H1 (cell line): ENCODE results near the gene HTR4. TPM values are rescaled to one million over a fixed set of nuclear protein-coding genes. Genes with fewer than 3 reads are reported as not detected.

Experiments used
- CTCF ChIA-PET: fragments of 300-600 bp; sonication (Branson Sonifier 250); formaldehyde crosslinking; loops from one replicate; lab custom pipeline; 2021; ENCODE audit not compliant: partially characterized antibody; lab: Charles Lee
- POLR2A ChIA-PET: fragments of 300-600 bp; sonication (Branson Sonifier 250); formaldehyde crosslinking; loops from one replicate; lab custom pipeline; 2021; ENCODE audit warnings: inconsistent platforms; ENCODE audit not compliant: partially characterized antibody; lab: Charles Lee
- DNase-seq, 2 experiments: peaks; one replicate each; pipeline versions ENCODE4 v3.0.0 to v3.0.0-alpha.2; 2010 to 2022; ENCODE audit warnings: low spot score in 2 of 2, low read depth in 1 of 2, mixed read lengths in 1 of 2
- FAIRE-seq: peaks from 2 replicates; lab custom pipeline; 2011; peaks lifted over from hg19 to GRCh38; lab: Jason Lieb, UNC
- H2AFZ ChIP-seq: 2 replicates; pipeline ENCODE4 v1.8.1; 2012; ENCODE audit warnings: low read length, inconsistent platforms
- H2AK5ac ChIP-seq: 2 replicates; pipeline ENCODE4 v1.6.1; 2013; ENCODE audit warnings: low read depth, low read length
- H2BK120ac ChIP-seq: replicated peaks from 2 replicates; pipeline ENCODE3; 2013; ENCODE audit warnings: low read depth, low read length, inconsistent platforms
- H2BK12ac ChIP-seq: 2 replicates; pipeline ENCODE4 v1.6.1; 2013; ENCODE audit warnings: low read depth, low read length
- H2BK15ac ChIP-seq: 2 replicates; pipeline ENCODE4 v1.6.1; 2013; ENCODE audit warnings: low read length
- H2BK20ac ChIP-seq: 2 replicates; pipeline ENCODE4 v1.6.1; 2013; ENCODE audit warnings: low read length
- H2BK5ac ChIP-seq: 2 replicates; pipeline ENCODE4 v1.6.1; 2013; ENCODE audit warnings: low read depth, low read length
- H3K14ac ChIP-seq: 2 replicates; pipeline ENCODE4 v1.6.1; 2013; ENCODE audit warnings: inconsistent platforms; ENCODE audit not compliant: insufficient read length
- H3K18ac ChIP-seq: 2 replicates; pipeline ENCODE4 v1.6.1; 2013; ENCODE audit warnings: low read length; ENCODE audit errors: extremely low read depth
- H3K23ac ChIP-seq: 2 replicates; pipeline ENCODE4 v1.6.1; 2013; ENCODE audit warnings: inconsistent platforms; ENCODE audit not compliant: insufficient read length
- H3K23me2 ChIP-seq: 2 replicates; pipeline ENCODE4 v1.6.1; 2013; ENCODE audit warnings: low read depth, low read length
- H3K27ac ChIP-seq: 2 replicates; pipeline ENCODE4 v1.6.1; 2011; ENCODE audit warnings: low read depth, low read length, inconsistent platforms
- H3K27me3 ChIP-seq, 4 experiments: replicated peaks in 1 of 4; 1 replicate in 1 of 4; 2 replicates in 3 of 4; pipeline versions ENCODE4 v1.6.1 to v1.8.1; 2011 to 2013; ENCODE audit warnings: low read length in 3 of 4, mild to moderate bottlenecking in 3 of 4, inconsistent platforms in 2 of 4, mixed read lengths in 2 of 4, moderate library complexity in 1 of 4; ENCODE audit not compliant: control insufficient read depth in 3 of 4, insufficient read depth in 3 of 4; ENCODE audit errors: extremely low read depth in 1 of 4
- H3K36me3 ChIP-seq, 4 experiments: 2 replicates each; pipeline versions ENCODE4 v1.6.1 to v1.8.1; 2011 to 2013; ENCODE audit warnings: mild to moderate bottlenecking in 4 of 4, low read length in 3 of 4, moderate library complexity in 2 of 4, control low read depth in 1 of 4, inconsistent platforms in 1 of 4; ENCODE audit not compliant: insufficient read depth in 4 of 4, control insufficient read depth in 2 of 4
- H3K4ac ChIP-seq: replicated peaks from 2 replicates; pipeline ENCODE3; 2013; ENCODE audit warnings: low read length, low read depth, mixed read lengths, inconsistent platforms; ENCODE audit not compliant: insufficient read length
- H3K4me1 ChIP-seq, 4 experiments: replicated peaks in 1 of 4; 1 replicate in 1 of 4; 2 replicates in 3 of 4; pipeline versions ENCODE4 v1.6.1 to v1.8.1; 2011 to 2013; ENCODE audit warnings: low read length in 3 of 4, inconsistent platforms in 2 of 4, mixed read lengths in 1 of 4; ENCODE audit not compliant: insufficient read depth in 4 of 4, control insufficient read depth in 3 of 4
- H3K4me2 ChIP-seq, 2 experiments: 2 replicates each; pipeline versions ENCODE4 v1.6.1 to v1.8.1; 2011 to 2013; ENCODE audit warnings: low read depth in 2 of 2, low read length in 2 of 2, control low read depth in 1 of 2, inconsistent platforms in 1 of 2, mild to moderate bottlenecking in 1 of 2; ENCODE audit not compliant: insufficient read depth in 1 of 2
- H3K4me3 ChIP-seq, 4 experiments: fragments of 200-600, 300-600 bp in 1 of 4; sonication (generic), shearing (Covaris generic), sonication (Bioruptor Twin) in 1 of 4; 2 replicates each; pipeline versions ENCODE4 v1.5.1 to v1.8.1; 2011 to 2016; ENCODE audit warnings: low read length in 4 of 4, low read depth in 3 of 4, control low read depth in 2 of 4, inconsistent platforms in 2 of 4, mild to moderate bottlenecking in 2 of 4, mixed read lengths in 1 of 4, moderate library complexity in 1 of 4; ENCODE audit not compliant: insufficient read depth in 2 of 4; ENCODE audit errors: extremely low read depth in 1 of 4
- H3K56ac ChIP-seq: replicated peaks from 2 replicates; pipeline ENCODE3; 2013; ENCODE audit warnings: low read depth, mild to moderate bottlenecking, mixed read lengths, low read length, inconsistent platforms; ENCODE audit not compliant: insufficient read length
- H3K79me1 ChIP-seq: 2 replicates; pipeline ENCODE4 v1.6.1; 2013; ENCODE audit warnings: low read depth, low read length, control low read depth
- H3K79me2 ChIP-seq, 2 experiments: 2 replicates each; pipeline versions ENCODE4 v1.6.1 to v1.8.1; 2012 to 2013; ENCODE audit warnings: low read length in 2 of 2, mild to moderate bottlenecking in 2 of 2, inconsistent platforms in 1 of 2; ENCODE audit not compliant: insufficient read depth in 2 of 2, control insufficient read depth in 1 of 2
- H3K9ac ChIP-seq, 4 experiments: replicated peaks in 1 of 4; 1 replicate in 1 of 4; 2 replicates in 3 of 4; pipeline versions ENCODE4 v1.6.1 to v1.8.1; 2011 to 2013; ENCODE audit warnings: low read depth in 3 of 4, low read length in 3 of 4, control low read depth in 2 of 4, mild to moderate bottlenecking in 2 of 4, moderate library complexity in 2 of 4, inconsistent platforms in 1 of 4; ENCODE audit errors: extremely low read depth in 1 of 4
- H3K9me3 ChIP-seq, 2 experiments: 2 replicates each; pipeline versions ENCODE4 v1.6.1 to v1.8.1; 2012 to 2013; ENCODE audit warnings: mild to moderate bottlenecking in 2 of 2, moderate library complexity in 2 of 2, control low read depth in 1 of 2, inconsistent platforms in 1 of 2, low read depth in 1 of 2, low read length in 1 of 2, mixed read lengths in 1 of 2; ENCODE audit not compliant: insufficient read depth in 2 of 2
- H4K20me1 ChIP-seq, 2 experiments: replicated peaks in 1 of 2; 2 replicates each; pipeline versions ENCODE3 to v1.8.1; 2011 to 2013; ENCODE audit warnings: inconsistent platforms in 2 of 2, low read length in 2 of 2, mild to moderate bottlenecking in 1 of 2; ENCODE audit not compliant: insufficient read depth in 2 of 2, control insufficient read depth in 1 of 2
- H4K5ac ChIP-seq: 2 replicates; pipeline ENCODE4 v1.6.1; 2013; ENCODE audit warnings: low read length, low read depth, mixed read lengths, inconsistent platforms; ENCODE audit not compliant: insufficient read length
- H4K8ac ChIP-seq: 2 replicates; pipeline ENCODE4 v1.8.0; 2013; ENCODE audit warnings: mild to moderate bottlenecking, moderate library complexity, low read length, inconsistent platforms; ENCODE audit not compliant: insufficient read depth; ENCODE audit errors: extremely low read depth
- H4K91ac ChIP-seq: replicated peaks from 2 replicates; pipeline ENCODE3; 2013; ENCODE audit warnings: low read length, mixed read lengths, inconsistent platforms; ENCODE audit not compliant: insufficient read length
- BRCA1 ChIP-seq: IDR thresholded peaks from 2 replicates; pipeline ENCODE4 v1.6.1; 2012; ENCODE audit warnings: low read depth, low read length, improper control_type of control experiment
- JUN ChIP-seq: IDR thresholded peaks from 2 replicates; pipeline ENCODE4 v1.6.1; 2011; ENCODE audit warnings: low read depth, mild to moderate bottlenecking, improper control_type of control experiment, low read length
- JUND ChIP-seq: IDR thresholded peaks from 2 replicates; pipeline ENCODE4 v1.6.1; 2011; ENCODE audit warnings: mild to moderate bottlenecking, improper control_type of control experiment, low read length
- KDM1A ChIP-seq: fragments of 200-600, 300-600 bp; sonication (generic); IDR thresholded peaks from 2 replicates; pipeline ENCODE4 v1.7.1; 2016; ENCODE audit warnings: mild to moderate bottlenecking, low read length, borderline replicate concordance
- POLR2A ChIP-seq, 2 experiments: IDR thresholded peaks; 1 replicate in 1 of 2; 2 replicates in 1 of 2; pipeline ENCODE4 v1.6.1; 2011; ENCODE audit warnings: low read depth in 2 of 2, low read length in 2 of 2, mild to moderate bottlenecking in 2 of 2; ENCODE audit errors: control extremely low read depth in 1 of 2
- POLR2AphosphoS5 ChIP-seq: IDR thresholded peaks from 2 replicates; pipeline ENCODE4 v1.6.1; 2011; ENCODE audit warnings: low read depth, low read length
- RAD21 ChIP-seq, 2 experiments: IDR thresholded peaks in 1 of 2; conservative IDR thresholded peaks in 1 of 2; 2 replicates each; pipeline ENCODE4 v1.6.1; 2011; ENCODE audit warnings: low read depth in 2 of 2, low read length in 2 of 2, improper control_type of control experiment in 1 of 2, inconsistent platforms in 1 of 2, mild to moderate bottlenecking in 1 of 2, moderate library complexity in 1 of 2
- SP2 ChIP-seq: IDR thresholded peaks from 2 replicates; pipeline ENCODE4 v1.6.1; 2012; ENCODE audit warnings: mild to moderate bottlenecking, low read length, inconsistent platforms
- SRF ChIP-seq: IDR thresholded peaks from 2 replicates; pipeline ENCODE4 v1.6.1; 2011; ENCODE audit warnings: mild to moderate bottlenecking, low read depth, low read length, moderate library complexity
- YY1 ChIP-seq: IDR thresholded peaks from 2 replicates; pipeline ENCODE4 v1.6.1; 2011; ENCODE audit warnings: low read depth, mild to moderate bottlenecking, low read length
- WGBS, 2 experiments: shearing (Covaris generic) in 1 of 2; methylation state at CpG; one replicate each; pipeline versions ENCODE4 v1.1.6 to v1.1.7; 2013 to 2015; ENCODE audit warnings: low lambda C conversion rate in 2 of 2, mixed read lengths in 2 of 2, inconsistent platforms in 1 of 2, low coverage in 1 of 2, missing lambda C conversion rate in 1 of 2; ENCODE audit not compliant: insufficient replicate concordance in 2 of 2, insufficient coverage in 1 of 2, insufficient read length in 1 of 2; ENCODE audit errors: extremely low coverage in 1 of 2, missing lambda C conversion rate in 1 of 2; 5-methylcytosine and 5-hydroxymethylcytosine counted together
- polyA plus RNA-seq, 7 experiments: library from polyadenylated mRNA; depleted of rRNA in 3 of 7; stranded (reverse) in 5 of 7; unstranded in 2 of 7; fragments of >200 nt in 5 of 7; fragments of 200-250 nt in 2 of 7; gene quantifications; 1 replicate in 5 of 7; 2 replicates in 1 of 7; 4 replicates in 1 of 7; pipeline versions ENCODE4 v1.2.1 to v1.2.3, GENCODE V29; 2011 to 2013; ENCODE audit warnings: missing spikeins in 2 of 7, mixed read lengths in 2 of 7
- total RNA-seq: library from RNA; stranded (reverse); fragmentation: NEBNext Ultra II Directional; extraction: Animal tissue kit (Norgen Biotek cat#: 25700); gene quantifications from 2 replicates; pipeline ENCODE4 v1.2.1, GENCODE V29; 2021

Gene HTR4
- total and polyA plus RNA-seq, 2 of the 8 experiments (the other 6 are each of a cell fraction or from before 2014, with no cell fraction given) = not detected

DNA sequence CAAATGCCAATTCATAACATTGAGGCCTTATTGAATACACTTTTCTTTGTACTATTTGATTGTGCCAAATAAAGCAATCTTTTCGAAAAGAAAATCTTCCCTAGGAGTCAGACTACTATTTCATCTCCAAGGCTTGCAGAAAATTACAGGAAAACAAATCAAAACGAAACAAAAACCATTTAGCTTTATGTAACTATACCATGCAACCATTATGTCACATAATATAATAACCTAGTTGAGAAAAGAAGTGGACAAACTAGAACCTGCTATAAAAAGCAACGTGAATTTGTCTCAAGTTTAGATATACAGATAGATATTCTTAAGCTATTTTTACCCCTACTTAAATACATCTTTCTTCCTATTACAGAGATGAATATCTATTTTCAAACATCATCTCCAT is 18.0 kb downstream of the HTR4 start:
- H2AK5ac ChIP-seq = no peak overlapping the region
- FAIRE-seq (no peak), DNase-seq (no peak)
- H3K23ac ChIP-seq = no peak overlapping the region
- H3K4me3 ChIP-seq = no peak overlapping the region
- H2BK5ac ChIP-seq = no peak overlapping the region
- H3K36me3 ChIP-seq = no peaks in the 10 kb centered on the region
- no peak overlapping the region for H2BK120ac ChIP-seq
- no peak overlapping the region for H2AFZ ChIP-seq
- no peaks in the 10 kb centered on the region for H3K23me2 ChIP-seq
- H2BK15ac ChIP-seq = no peak overlapping the region
- no peak overlapping the region for H4K8ac ChIP-seq
- ChIA-PET POLR2A (no interaction called here), CTCF (interaction anchor here (1.0 to 1.2 kb wide), 2 partner anchors 51 to 154 kb away, joined by 3 to 4 read pairs; no protein-coding TSS in a partner anchor)
- H4K5ac ChIP-seq = no peak overlapping the region
- H4K20me1 ChIP-seq = no peaks in the 10 kb centered on the region
- no peak overlapping the region for H2BK20ac ChIP-seq
- H3K27me3 ChIP-seq = no peaks in the 10 kb centered on the region
- H4K91ac ChIP-seq = no peak overlapping the region
- H3K4me1 ChIP-seq = no peaks in the 10 kb centered on the region
- no peaks in the 10 kb centered on the region for H3K79me2 ChIP-seq
- no peak overlapping the region for H3K4ac ChIP-seq
- H3K79me1 ChIP-seq = no peaks in the 10 kb centered on the region
- no peak overlapping the region for H3K9ac ChIP-seq
- 88% methylated on average over 3 of the region's 3 CpGs; no CpG with 5 or more reads in 1 of the 2 experiments for WGBS, 2 experiments
- H3K27ac ChIP-seq = no peak overlapping the region
- no peak overlapping the region for H3K18ac ChIP-seq
- no peak overlapping the region for H2BK12ac ChIP-seq
- H3K4me2 ChIP-seq = no peak overlapping the region
- no peak overlapping the region for H3K56ac ChIP-seq
- no peak overlapping the region for H3K14ac ChIP-seq
- H3K9me3 ChIP-seq = no peaks in the 10 kb centered on the region
- TF ChIP-seq KDM1A = no peak
- TF ChIP-seq JUN = no peak
- TF ChIP-seq POLR2AphosphoS5 = no peak
- TF ChIP-seq SRF = no peak
- no peak for TF ChIP-seq YY1
- TF ChIP-seq SP2 = no peak
- TF ChIP-seq BRCA1 = no peak
- no peak for TF ChIP-seq POLR2A (IDR thresholded peaks at IDR 0.05; ENCODE audit: control extremely low read depth in 1 of 2, low read depth in 2 of 2, low read length in 2 of 2)
- TF ChIP-seq RAD21 (IDR thresholded peaks at IDR 0.05 in 1 of 2, conservative IDR thresholded peaks at IDR 0.05 in 1 of 2; ENCODE audit: low read depth in 2 of 2, low read length in 2 of 2) = no peak
- TF ChIP-seq JUND = no peak
